VCaP (cell line): ENCODE data around the gene SPSB4.

Source experiments
- H3K27ac ChIP-seq: fragments of 450-650 bp; 2 replicates; pipeline ENCODE4 v1.5.1; 2017
- CTCF ChIP-seq: fragments of 450-650 bp; conservative IDR thresholded peaks from 2 replicates; pipeline ENCODE4 v1.5.1; 2017; ENCODE audit warnings: mild to moderate bottlenecking, moderate library complexity

The SPSB4 gene

GRCh38 chr3:141094790-141095545, 43.8 kb downstream of the SPSB4 start:
- no peak for TF ChIP-seq CTCF
- no peak overlapping the region for H3K27ac ChIP-seq

GRCh38 chr3:141095546-141095937, 44.4 kb downstream of the SPSB4 start:
- no peak overlapping the region for H3K27ac ChIP-seq
- TF ChIP-seq CTCF: no peak

- no peak overlapping the region for H3K27ac ChIP-seq
- TF ChIP-seq CTCF: no peak
These were observed 45.0 kb downstream of the SPSB4 start for GRCh38 chr3:141096164-141096563.

GRCh38 chr3:141096981-141097380, 45.8 kb downstream of the SPSB4 start:
- no peak overlapping the region for H3K27ac ChIP-seq
- no peak for TF ChIP-seq CTCF

GRCh38 chr3:141100112-141100511, 49.0 kb downstream of the SPSB4 start:
- no peak for TF ChIP-seq CTCF
- H3K27ac ChIP-seq: no peak overlapping the region

GRCh38 chr3:141100531-141101320, 49.6 kb downstream of the SPSB4 start:
- H3K27ac ChIP-seq: no peak overlapping the region
- TF ChIP-seq CTCF: no peak

- TF ChIP-seq CTCF: no peak
- no peak overlapping the region for H3K27ac ChIP-seq
These were observed 51.2 kb downstream of the SPSB4 start for GRCh38 chr3:141102372-141102771.
